TTC549 (cell line): ENCODE data around the gene MICOS13.
"Not testable (repeated sequence)": the region's sequence is repeated elsewhere in the genome, so short reads cannot be mapped to it uniquely, and the experiment has no call there.

Experiments used
- FAIRE-seq: peaks from 2 replicates; lab custom pipeline; 2012; peaks lifted over from hg19 to GRCh38; lab: Jason Lieb, UNC

The MICOS13 gene, protein sequence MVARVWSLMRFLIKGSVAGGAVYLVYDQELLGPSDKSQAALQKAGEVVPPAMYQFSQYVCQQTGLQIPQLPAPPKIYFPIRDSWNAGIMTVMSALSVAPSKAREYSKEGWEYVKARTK

DNA sequence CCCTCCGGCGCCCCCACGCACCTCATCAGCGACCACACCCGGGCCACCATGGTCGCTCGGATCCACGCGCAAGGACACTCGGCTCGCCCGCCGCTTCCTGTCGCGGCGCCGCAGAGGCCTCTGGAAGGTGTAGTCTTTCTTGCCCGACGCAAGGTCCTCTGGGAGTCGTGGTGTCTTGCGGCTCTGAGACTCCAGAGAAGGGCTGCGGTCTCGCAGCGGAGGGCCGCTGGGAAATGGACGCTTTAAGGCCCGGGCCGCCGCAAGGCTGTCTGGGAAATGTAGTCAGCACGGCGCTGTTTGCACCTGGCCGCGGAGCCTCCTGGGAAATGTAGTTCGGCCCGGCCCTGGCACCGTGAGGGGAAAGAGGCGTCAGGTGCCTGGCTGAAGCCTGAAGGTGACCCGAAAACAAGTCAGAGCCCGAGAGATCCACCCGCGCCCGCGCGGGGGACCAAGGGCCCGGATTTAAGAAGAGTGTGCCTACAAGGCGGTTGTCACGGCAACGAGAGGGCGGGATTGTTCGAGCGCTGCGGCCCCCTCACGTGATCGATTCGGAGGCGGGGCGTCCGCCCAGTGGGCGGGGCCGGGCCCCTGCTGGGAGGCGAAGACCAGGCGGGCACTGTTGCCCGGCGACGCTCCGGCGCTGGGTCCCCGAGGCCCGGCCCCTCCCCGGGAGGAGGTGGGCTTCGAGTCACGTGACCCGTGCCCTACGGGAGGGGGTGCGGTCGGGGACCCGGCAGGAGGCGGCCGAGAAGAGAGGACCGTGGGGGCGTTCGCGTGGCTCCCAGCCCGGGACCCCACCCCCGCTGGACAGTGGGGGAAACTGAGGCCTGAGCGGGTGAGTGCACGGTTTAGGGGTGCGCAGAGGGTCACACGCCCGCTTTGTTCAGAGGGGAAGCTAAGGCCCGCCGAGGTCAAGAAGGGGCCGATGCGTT lies at the start of gene MICOS13, which contains the start of gene HSD11B1L:
Gene MICOS13, minus strand, starts transcription at position 80 of the 932 bp plus-strand sequence. Its CDS starts 30 bp downstream, at position 50.
Gene HSD11B1L, plus strand, starts transcription at position 591 of the 932 bp plus-strand sequence. CDS start 3,806 bp downstream, outside the sequence.
- FAIRE-seq, result peak; percentile 97

DNA sequence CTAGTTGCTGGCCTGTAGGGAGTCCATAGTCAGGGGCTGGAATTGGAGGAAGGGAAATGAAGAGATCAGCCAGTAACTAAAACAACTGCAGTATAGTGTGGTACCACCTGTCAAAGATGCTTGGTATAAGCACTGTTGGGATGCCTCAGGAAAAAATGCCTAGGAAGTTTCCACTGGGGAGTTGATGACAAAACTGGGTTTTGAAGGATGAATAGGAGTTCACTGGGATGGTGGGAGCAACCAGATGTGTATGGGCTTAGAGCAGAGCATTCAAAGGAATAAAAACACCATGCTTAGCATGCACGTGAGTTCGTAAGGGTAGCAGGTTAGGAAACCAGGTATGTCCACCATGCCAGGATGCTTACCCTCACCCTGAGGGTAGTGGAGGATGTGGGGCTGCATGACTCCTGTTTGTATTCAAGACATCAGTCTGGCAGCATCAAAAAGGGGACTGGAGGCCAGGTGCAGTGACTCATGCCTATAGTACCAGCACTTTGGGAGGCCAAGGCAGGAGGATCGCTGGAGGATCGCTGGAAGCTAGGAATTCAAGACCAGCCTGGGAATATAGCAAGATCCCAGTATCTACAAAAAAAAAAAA lies 47.2 kb upstream of the MICOS13 start:
- no peak for FAIRE-seq

DNA sequence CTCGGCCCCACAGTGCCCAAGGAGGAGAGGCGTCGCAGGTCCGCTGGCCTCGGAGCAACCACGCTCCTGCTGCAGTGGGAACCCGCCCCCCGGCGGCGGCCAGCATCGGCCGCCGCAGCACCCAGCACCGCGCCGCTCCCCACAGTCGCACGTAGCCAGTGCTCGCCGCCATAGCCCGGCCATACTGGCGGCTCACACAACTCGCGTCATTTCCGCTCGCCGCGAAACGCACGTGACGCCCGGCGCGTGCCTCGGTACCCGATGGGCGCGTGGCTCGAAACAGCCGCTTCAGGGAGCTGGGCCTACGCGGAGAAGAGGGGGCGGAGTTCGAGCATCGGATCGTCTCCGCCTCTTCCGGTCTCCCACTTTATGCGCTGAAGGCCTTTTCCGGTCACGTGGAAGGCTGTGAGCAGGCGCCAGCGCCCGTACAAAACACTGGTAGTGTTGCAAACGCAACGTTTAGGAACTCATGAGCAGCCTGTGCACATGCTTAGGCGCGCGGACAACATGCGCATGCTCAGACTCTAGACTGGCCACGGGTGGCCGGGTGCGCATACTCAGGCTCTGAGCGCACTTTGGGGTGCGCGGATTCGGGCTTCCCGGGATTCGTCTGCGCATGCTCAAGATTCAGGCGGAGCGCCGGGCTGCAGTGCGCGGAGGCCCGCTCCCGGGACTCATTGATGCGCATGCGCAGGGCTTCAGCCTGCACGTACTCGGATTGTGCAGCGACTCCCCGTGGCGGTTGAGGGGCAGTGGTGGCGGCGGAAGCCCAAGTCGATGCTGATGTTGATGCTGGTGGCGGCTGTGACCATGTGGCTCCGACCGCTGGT lies 39.9 kb upstream of the MICOS13 start, which contains the start of the genes CATSPERD and LONP1:
Gene CATSPERD, plus strand, starts transcription at position 677 of the 830 bp plus-strand sequence. Its CDS starts 101 bp downstream, at position 778.
Gene LONP1, minus strand, starts transcription at position 186 of the 830 bp plus-strand sequence. Its CDS starts 14 bp downstream, at position 172.
- peak; percentile 93 for FAIRE-seq

DNA sequence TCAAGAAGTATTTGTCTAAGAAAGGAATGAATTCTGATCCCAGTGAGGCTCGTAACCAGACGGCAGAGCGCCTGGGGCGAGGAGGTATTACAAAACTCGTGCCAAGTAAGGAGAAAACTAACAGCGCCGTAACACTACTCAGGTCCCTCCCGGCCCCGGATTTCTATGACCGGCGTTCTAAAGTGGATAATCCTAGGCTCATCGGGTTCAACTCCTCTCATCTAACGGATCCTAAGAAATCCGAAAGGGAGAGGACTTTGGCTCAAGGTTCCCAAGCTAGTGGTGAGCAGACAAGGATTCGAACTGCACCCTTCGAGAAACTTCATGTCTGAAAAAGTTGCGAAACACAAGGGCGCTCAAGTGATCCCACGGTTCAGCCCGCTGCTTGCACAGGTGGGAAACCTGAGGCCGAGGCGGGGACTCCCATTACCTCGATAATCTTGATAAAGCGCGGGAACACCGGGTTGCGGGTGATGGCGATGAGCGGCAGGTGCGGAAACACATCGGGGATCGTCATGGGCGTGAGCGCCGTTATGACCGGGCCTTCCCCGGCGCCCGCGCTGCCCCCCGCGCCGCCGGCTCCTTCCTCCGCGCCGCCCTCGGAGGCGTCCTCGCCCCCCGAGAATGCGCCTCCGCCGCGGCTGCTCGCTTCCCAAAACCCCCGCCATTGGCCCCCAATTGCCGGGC lies 39.1 kb upstream of the MICOS13 start:
- FAIRE-seq, result no peak

DNA sequence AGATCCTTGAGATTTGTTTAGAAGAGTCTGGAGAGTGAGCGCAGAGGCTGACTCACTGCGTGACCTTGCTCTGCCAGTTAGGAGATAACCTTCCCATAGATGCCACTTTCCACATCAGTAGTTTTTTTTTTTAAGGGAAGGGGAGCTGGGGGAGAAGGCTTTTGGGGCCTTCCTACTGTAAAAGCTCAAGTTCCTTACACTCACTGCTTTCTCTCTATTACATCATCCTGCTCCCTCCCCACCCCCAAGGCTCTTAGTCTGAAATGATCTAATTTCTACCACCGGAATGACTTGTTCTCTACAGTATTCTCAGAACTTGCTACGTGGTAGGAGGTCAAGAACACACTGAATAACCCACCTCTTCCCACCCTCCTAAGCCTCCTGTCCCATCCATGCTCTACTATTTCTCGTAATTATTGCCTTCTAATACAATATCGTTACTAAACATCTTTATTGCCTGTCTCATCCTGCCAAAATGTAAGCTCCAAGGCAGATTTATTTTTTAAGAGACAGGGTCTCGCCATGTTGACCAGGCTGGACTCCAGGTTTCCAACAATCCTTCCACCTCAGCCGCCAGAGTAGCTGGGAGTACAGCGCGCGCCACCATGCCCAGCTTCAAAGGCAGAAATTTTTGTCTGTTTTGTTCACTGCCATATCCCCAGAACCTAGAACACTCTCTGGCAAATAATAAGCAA lies 38.4 kb upstream of the MICOS13 start:
- no peak for FAIRE-seq

DNA sequence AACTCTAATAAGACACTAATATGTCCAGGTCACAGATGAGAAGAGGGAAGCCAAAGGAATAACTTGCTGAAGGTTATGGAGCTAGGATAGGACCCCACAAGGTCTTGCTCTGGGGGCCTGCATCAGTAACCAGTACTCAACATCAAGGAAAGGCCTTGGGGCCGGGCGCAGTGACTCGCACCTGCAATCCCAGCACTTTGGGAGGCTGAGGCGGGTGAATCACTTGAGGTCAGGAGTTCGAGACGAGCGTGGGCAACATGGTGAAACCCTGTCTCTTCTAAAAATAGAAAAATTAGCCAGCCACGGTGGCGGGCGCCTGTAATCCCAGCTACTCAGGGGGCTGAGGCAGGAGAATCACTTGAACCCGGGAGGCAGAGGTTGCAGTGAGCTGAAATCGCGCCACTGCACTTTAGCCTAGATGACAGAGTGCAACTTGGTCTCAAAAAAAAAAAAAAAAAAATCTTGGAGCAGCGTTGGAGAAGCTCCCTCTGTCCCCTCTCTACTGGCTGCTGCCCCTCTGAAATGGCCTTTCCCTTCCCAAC lies 37.8 kb upstream of the MICOS13 start:
- FAIRE-seq, result no peak

DNA sequence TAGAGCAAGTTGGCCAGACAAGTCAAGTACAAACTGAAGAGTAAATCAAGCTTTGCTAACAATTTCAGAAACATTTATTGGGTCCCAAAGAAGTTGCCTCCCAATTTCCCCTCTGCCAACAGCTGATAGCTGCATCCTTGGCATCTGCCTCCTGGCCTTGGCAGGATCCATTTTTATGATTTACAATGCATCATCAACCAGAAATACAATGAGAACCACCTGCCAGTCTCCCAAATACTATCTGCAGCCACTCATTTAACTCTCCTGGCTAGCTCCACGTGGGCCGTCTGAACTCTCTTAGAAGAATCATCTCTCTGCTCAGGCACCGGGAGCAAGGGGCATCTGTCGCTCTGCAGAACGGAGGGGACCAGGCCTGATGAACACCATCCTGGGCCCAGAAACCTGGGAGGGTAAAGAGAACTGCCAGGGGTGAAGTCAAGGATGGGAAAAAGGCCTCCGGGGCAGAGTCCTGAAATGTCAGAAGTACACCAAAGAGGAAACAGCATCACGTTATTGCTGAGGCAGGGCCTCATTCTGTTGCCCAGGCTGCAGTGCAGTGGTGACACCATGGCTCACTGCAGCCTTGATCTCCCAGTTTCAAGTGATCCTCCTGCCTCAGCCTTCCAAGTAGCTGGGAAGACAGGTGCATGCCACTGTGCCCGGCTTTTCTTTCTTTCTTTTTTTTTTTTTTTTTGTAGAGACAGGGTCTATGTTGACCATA lies 37.1 kb upstream of the MICOS13 start:
- no peak for FAIRE-seq

DNA sequence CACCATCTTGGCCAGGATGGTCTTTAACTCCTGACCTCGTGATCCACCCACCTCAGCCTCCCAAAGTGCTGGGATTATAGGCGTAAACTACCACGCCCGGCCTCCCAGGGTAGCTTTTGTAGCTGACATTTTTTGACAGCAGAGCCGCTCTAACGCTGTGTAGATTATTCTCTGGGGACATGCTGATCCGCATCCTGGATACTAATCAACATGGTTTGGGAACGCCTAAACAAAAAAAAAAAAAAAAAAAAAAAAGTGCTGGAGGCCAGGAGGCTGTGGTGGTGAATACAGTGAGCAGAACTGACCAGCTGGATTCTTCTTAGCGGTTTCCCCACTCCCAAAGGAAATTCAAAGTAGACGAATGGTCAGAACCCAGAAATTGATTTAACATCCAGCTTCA lies 34.5 kb upstream of the MICOS13 start:
- no peak for FAIRE-seq

DNA sequence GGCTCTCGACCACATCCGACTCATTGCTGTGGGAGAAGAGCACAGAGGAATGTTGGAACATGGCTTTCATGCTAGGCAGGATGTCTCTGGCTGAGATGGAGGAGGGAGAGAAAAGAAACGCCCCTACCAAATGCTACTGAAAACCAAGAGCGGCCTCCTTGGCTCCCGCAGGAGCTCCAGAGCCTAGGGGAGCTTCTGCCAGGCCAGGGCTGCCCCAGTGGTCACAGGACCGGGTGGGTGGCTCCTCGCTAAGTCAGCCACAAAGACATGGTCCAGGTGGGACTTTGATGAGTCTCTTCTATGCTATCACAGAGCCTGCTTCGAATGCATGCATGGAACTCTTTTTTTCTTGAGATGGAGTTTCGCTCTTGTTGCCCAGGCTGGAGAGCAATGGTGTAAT lies 32.9 kb upstream of the MICOS13 start:
- FAIRE-seq, result no peak

DNA sequence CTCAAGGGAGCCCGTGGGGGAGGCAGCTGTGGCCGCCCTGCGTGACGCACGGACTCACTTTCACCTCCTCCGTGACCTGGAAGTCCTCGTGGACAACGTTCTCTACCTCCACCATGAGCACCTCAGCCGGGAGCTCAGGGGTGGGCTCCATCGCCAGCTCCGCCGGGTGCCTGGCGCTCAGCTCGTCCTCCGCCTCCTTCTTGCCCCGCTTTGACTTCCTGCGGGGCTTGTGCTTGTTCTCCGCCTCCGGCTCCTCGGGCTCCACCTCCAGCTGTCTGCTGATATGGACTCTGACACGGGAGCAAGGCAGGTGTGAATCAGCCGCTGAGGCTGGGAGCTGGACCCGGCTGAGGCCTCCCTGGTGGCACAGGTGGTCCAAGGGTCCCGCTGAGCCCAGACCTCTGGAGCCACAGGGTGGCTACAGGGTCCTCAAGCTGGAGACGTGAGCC lies 31.4 kb upstream of the MICOS13 start:
- FAIRE-seq, result no peak

DNA sequence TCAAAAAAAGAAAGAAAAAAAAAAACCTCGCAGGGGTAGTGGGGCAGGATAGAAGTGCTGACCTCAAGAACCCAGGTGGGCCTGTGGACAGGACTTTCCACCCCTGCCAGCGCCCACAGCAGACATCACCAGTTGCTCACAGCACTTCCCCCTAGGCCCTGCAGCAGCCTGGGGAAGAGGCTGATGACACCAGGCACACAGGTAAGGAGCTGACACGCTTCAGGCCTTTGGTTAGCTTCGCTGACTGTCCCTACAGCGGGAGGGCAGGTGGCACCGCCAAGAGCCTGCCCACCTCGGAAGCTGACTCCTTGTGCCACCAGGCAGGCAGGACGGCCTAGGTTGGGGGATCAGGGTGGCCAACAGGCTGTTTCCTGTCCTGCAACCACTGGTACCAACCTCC lies 30.7 kb upstream of the MICOS13 start:
- no peak for FAIRE-seq

DNA sequence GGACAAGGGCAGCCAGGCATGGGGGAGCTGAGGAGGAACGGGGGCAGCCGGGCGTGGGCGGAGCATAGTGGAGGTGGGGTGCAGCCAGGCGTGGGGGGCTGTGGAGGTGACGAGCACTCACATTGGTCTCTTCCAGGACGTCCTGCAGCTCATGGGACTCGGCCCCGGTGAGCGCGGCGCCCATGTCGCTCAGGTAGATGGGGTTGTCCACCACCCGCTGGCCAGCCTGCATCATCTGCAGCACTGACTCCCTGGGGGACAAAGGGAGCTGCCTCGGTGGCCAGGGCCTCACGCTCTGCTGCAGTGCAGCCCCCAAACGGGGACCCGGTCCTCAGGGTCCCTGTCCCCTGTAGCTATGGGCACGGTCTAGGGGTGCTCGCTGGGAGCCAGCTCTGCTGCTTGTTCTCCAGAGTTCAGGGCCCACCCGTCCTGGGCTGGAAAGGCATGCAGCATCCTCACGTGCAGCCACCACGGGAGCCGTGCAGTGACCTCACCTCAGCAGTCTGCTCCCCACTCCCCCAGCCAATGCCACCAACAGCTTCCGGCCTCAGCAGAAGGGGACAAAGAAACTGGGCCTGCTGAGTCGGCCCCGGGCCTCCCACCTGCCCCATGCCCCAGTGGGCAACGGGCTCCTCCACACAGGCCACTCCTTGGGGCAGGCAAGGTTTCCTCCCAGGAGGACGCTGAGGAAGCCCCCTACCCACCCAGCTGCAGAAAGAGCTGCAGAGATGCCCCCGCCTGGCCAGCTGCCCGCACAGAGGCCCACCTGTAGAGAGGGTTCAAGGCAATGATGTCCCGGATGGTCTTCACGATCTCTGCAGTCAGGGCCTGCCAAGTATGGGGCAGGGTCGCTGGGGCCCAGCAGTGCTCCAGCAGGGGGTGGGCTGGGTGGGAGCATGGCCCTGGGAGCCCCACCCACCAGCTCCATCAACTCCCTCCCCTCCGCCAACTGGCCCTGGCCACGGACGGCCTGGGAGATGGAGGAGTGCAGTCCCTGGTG lies 27.6 kb upstream of the MICOS13 start:
- no peak for FAIRE-seq

DNA sequence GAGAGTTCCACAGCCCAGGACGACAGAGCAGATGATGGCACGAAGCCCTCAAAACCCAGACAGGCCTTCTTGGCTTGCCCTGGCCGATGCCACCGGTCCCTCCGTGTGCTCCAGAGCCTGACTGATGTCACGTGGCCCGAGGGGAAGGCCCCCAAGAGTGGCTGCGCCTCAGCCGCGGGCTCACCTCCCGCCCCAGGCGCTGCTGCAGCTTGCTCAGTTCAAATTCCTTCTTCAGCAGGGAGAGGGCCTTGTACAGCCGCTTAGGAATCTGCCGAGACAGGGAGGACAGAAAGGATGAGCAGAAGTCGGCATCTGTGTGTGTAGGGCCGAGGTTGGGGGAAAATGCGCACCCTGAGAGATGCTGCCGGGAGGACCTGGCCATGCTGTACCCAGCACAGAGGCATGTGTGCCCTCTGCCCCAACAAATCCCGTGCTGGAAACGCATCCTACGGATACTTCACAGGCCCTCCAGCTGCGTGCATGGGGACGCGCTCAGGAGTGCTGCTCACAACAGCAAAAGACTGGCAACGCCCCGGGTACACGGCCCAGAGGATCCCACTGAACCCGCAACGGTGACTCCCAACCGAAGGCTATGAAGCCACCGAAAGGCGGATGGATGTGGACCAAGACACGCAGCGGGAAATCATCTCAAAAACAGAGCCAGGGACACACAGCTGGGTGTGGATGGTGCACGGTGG lies 26.7 kb upstream of the MICOS13 start:
- FAIRE-seq, result no peak

DNA sequence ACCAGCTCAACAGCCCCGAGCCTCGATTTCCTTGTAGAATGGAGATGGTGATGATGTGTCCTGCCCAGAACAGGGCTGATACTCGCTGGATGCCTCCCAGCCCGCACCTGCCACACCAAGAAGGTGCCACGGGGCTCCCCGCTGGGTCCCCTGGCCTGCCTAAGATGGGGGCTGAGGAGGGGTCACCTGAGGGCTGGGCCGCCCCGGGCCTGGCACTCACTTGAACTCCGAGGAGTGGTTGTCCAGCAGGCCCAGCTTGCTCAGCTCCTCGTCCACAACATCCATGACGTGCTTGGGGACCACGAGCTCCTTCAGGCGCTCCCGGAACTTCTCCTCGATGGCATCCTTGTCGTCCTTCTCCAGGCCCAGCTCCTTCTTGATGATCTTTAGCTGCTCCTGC lies 25.2 kb upstream of the MICOS13 start:
- no peak for FAIRE-seq

DNA sequence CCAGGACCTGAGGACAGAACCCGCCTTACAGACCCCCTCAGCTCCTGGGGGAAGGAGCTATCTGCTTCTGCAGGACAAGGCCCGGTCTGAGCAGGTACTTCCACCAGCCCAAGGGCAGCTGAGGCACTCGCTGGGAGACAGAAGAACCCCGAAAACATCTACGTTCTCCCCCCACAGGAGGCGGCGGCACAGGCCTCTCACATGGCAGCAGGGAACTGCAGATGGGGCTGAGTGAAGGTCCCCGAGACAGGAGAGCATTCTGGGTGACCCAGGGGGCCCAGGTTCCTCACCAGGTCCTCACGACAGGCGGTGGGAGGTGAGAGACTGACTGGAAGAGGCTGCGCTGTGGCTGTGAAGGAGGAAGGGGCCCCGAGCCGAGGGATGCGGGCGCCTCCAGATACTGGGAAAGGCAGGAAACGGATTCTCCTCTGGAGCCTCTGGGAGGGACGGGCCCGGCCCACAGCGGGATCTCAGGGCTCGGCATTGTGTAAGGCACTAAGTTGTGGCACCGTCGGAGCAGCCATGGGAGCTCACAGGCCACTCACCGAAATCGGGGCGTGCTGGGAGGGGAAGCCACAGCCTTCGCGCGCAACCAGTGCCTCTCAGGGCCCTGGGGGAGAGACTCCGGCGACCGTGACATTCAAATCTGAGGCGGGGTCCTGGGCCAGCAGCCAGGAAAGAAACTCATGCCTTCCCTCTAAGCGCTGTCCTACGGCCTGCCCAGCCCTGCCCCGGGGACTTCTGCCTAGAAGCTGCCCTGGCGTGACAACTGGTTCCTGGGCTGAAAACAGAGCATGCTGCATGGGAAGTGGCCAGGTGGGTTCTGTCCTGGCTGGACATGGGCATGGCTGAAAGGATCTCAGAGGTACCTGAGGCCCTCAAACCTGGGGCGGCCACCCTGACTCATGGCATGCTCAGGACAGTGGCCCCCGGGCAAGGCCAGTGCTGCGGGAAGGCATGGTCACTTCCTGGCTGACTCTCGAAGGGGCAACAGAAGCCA lies 23.8 kb upstream of the MICOS13 start:
- FAIRE-seq, result no peak

DNA sequence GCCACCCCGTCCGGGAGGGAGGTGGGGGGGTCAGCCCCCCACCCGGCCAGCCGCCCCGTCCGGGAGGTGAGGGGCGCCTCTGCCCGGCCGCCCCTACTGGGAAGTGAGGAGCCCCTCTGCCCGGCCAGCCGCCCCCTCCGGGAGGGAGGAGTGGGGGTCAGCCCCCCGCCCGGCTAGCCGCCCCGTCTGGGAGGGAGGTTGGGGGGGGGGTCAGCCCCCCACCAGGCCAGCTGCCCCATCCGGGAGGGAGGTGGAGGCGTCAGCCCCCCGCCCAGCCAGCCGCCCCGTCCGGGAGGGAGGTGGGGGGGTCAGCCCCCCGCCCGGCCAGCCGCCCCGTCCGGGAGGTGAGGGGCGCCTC lies 21.7 kb upstream of the MICOS13 start:
- FAIRE-seq, result not testable (repeated sequence)
